Measurements from ENCODE around the gene SLC3A2. TPM values are rescaled to one million over a fixed set of nuclear protein-coding genes. Genes with fewer than 3 reads are reported as not detected.
A peak's percentile ranks its signal among the peaks of the same experiment; 100 is the strongest.

Gene SLC3A2
- total and polyA plus RNA-seq, 2 donors (not counting 1 experiment from before 2014, with no cell fraction given), result 91.2 to 441 TPM

GRCh38 chr11:62853279-62853965 is 27.3 kb upstream of the SLC3A2 start:
- Histone ChIP-seq H3K9me3 (ENCODE audit: control insufficient read depth, insufficient read depth, low read depth, low read length) (no peaks in the 10 kb centered on the region), H3K27me3 (ENCODE audit: control insufficient read depth, insufficient read depth, low read length) (no peaks in the 10 kb centered on the region), H3K4me1 (ENCODE audit: control insufficient read depth, extremely low read depth, insufficient read depth, low read length) (peaks cover 12% of the 10 kb centered on the region), H3K79me2 (ENCODE audit: control insufficient read depth, insufficient read depth, low read length) (peaks cover 34% of the 10 kb centered on the region), H4K20me1 (ENCODE audit: control insufficient read depth, extremely low read depth, insufficient read depth, low read length) (no peaks in the 10 kb centered on the region), H3K27ac (ENCODE audit: insufficient read depth, low read length) (no peak overlapping the region), H3K4me3 (replicated peaks in 1 of 4; ENCODE audit: control extremely low read depth in 1 of 4, insufficient read depth in 1 of 4, low read depth in 3 of 4, low read length in 4 of 4) (peak overlapping the region; percentile 64 to 97 (median 86)), H3K36me3 (ENCODE audit: control insufficient read depth, insufficient read depth, low read length) (peaks cover 12% of the 10 kb centered on the region), H3K4me2 (ENCODE audit: extremely low read depth, insufficient read depth, low read length) (peak overlapping the region; percentile 99), H2AFZ (ENCODE audit: low read length) (no peak overlapping the region), H3K9ac (ENCODE audit: insufficient read depth, low read length) (no peak overlapping the region)
- no peak for DNase-seq (ENCODE audit: low read depth in 2 of 2)
- TF ChIP-seq EZH2 (IDR thresholded peaks at IDR 0.05; ENCODE audit: low read length, missing control alignments) (no peak), CTCF (conservative IDR thresholded peaks at IDR 0.05 in 1 of 2, IDR thresholded peaks at IDR 0.05 in 1 of 2; ENCODE audit: low read depth in 1 of 2, low read length in 2 of 2) (no peak)

GRCh38 chr11:62854013-62854824 is 26.5 kb upstream of the SLC3A2 start:
- no peak overlapping the region for H3K27ac ChIP-seq (ENCODE audit: insufficient read depth, low read length)
- H3K9me3 ChIP-seq (ENCODE audit: control insufficient read depth, insufficient read depth, low read depth, low read length), result no peaks in the 10 kb centered on the region

More at GRCh38 chr11:62854013-62854824, 26.5 kb upstream of the SLC3A2 start:
- Histone ChIP-seq H3K27me3 (ENCODE audit: control insufficient read depth, insufficient read depth, low read length) (no peaks in the 10 kb centered on the region), H2AFZ (ENCODE audit: low read length) (no peak overlapping the region), H3K79me2 (ENCODE audit: control insufficient read depth, insufficient read depth, low read length) (peaks cover 34% of the 10 kb centered on the region), H3K4me2 (ENCODE audit: extremely low read depth, insufficient read depth, low read length) (peak overlapping the region; percentile 99), H3K4me1 (ENCODE audit: control insufficient read depth, extremely low read depth, insufficient read depth, low read length) (peaks cover 12% of the 10 kb centered on the region), H3K9ac (ENCODE audit: insufficient read depth, low read length) (peak overlapping the region; percentile 70), H3K4me3 (replicated peaks in 1 of 4; ENCODE audit: control extremely low read depth in 1 of 4, insufficient read depth in 1 of 4, low read depth in 3 of 4, low read length in 4 of 4) (peak overlapping the region; percentile 64 to 97 (median 86)), H3K36me3 (ENCODE audit: control insufficient read depth, insufficient read depth, low read length) (peaks cover 12% of the 10 kb centered on the region), H4K20me1 (ENCODE audit: control insufficient read depth, extremely low read depth, insufficient read depth, low read length) (no peaks in the 10 kb centered on the region)
- no peak for DNase-seq (ENCODE audit: low read depth in 2 of 2)
- TF ChIP-seq CTCF (conservative IDR thresholded peaks at IDR 0.05 in 1 of 2, IDR thresholded peaks at IDR 0.05 in 1 of 2; ENCODE audit: low read depth in 1 of 2, low read length in 2 of 2) (no peak), EZH2 (IDR thresholded peaks at IDR 0.05; ENCODE audit: low read length, missing control alignments) (no peak)

All from fibroblast of lung (primary cell).